WI38 (cell line): ENCODE results near the gene PDZD4.

Source experiments
- H3K4me3 ChIP-seq: 2 replicates; pipeline ENCODE4 v1.5.1; 2011; ENCODE audit warnings: low read depth, mild to moderate bottlenecking, control low read depth, low read length
- CTCF ChIP-seq: IDR thresholded peaks from 2 replicates; pipeline ENCODE4 v1.5.1; 2012; ENCODE audit warnings: low read depth, mild to moderate bottlenecking, control low read depth, low read length

The PDZD4 gene

GRCh38 chrX:153827016-153827415, 3.3 kb downstream of the PDZD4 start:
- H3K4me3 ChIP-seq, result no peak overlapping the region
- TF ChIP-seq CTCF, result no peak

- TF ChIP-seq CTCF, result no peak
- H3K4me3 ChIP-seq, result no peak overlapping the region
Observed at GRCh38 chrX:153825042-153825441, 5.3 kb downstream of the PDZD4 start.

- H3K4me3 ChIP-seq, result no peak overlapping the region
- TF ChIP-seq CTCF, result no peak
Observed at GRCh38 chrX:153824348-153824747, 6.0 kb downstream of the PDZD4 start.

- TF ChIP-seq CTCF, result no peak
- no peak overlapping the region for H3K4me3 ChIP-seq
Observed at GRCh38 chrX:153821066-153821465, 9.3 kb downstream of the PDZD4 start.

- no peak for TF ChIP-seq CTCF
- no peak overlapping the region for H3K4me3 ChIP-seq
Observed at GRCh38 chrX:153820601-153821000, 9.7 kb downstream of the PDZD4 start.

DNA sequence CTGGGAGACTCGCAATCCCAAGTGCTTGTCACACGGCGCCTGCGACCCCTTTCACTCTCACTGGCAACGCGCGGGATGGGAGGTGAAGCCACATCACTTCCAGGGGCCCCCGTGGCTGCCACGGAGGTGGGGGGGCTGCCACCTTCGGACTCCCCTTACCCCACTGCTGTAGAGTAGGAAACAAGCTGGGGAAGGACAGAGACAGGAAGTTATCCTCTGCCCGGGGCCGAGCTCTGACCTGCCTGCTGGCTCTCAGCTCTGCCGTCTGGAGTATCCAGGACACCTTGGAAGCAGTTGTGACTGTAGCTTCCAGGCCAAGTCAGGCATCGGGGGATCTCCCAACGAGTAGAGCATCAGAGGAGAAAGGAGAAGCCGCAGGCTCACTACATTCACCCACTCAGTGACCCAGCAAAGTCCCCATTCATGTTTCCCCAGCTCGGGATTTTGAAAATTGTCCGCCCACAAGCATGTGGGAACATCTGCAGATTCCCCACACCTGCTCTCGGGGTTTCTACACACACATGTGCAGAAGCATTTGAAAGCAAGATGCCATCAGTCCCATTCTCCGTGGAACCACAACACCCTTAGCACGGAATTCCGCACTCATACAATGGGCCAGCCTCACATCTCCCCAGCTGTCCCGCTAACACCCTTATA, 10.8 kb downstream of the PDZD4 start:
- peak overlapping the region; percentile 42 for H3K4me3 ChIP-seq

More for the DNA sequence above, 10.8 kb downstream of the PDZD4 start:
- TF ChIP-seq CTCF, result no peak
